22Rv1 (cell line): Measurements from ENCODE around the gene PLXNA2.

ENCODE experiments used
- CTCF ChIP-seq: fragments of 450-650 bp; IDR thresholded peaks from 2 replicates; pipeline ENCODE4 v1.5.1; 2017; ENCODE audit warnings: mild to moderate bottlenecking
- ZFX ChIP-seq: fragments of 450-650 bp; IDR thresholded peaks from 2 replicates; pipeline ENCODE4 v1.6.1; 2017; ENCODE audit warnings: antibody characterized with exemption, borderline replicate concordance

GRCh38 chr1:208245185-208245705, 1.1 kb upstream of the PLXNA2 start:
- TF ChIP-seq CTCF: peak; percentile 94
- TF ChIP-seq ZFX: no peak
